ENCODE data around the gene EFHC2. TPM values are rescaled to one million over a fixed set of nuclear protein-coding genes. Genes with fewer than 3 reads are reported as not detected.

Gene EFHC2
- total RNA-seq, 2 donors from 2014 or later = 1.3 to 2.2 TPM

DNA sequence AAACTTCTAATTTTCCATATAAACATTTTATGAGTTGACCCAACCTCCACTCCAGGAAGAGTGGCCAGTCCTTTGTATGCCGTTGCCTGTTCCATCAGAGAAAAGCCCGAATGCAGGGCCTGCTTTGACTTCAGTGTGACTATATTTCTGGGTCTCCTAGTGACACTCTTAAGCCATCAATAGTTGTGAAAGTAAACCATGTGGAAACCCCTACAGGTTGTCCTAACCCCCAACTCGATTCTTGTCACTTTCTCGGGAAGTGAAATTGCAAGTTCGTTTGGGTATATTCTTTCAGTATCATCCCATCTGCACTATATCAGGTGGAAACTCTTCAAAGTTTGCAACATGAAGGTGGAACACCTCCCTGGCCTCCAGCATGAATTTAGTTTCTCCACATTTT, 52.8 kb downstream of the EFHC2 start:
- no peak overlapping the region for H3K27ac Mint-ChIP-seq
- H3K9me3 ChIP-seq (ENCODE audit: control insufficient read depth, low read length) = no peaks in the 10 kb centered on the region
- H3K9ac ChIP-seq (ENCODE audit: extremely low read depth, low read length, poor library complexity, severe bottlenecking) = no peak overlapping the region
- 94% methylated on average over 5 of the region's 5 CpGs; no CpG with 5 or more reads in 1 of the 2 experiments for WGBS, 2 experiments (ENCODE audit: insufficient coverage in 1 of 2, insufficient read length in 1 of 2)
- H3K4me3 Mint-ChIP-seq = no peak overlapping the region
- H3K36me3 Mint-ChIP-seq (ENCODE audit: low read depth) = no peaks in the 10 kb centered on the region
- TF ChIP-seq, protein P1, sequence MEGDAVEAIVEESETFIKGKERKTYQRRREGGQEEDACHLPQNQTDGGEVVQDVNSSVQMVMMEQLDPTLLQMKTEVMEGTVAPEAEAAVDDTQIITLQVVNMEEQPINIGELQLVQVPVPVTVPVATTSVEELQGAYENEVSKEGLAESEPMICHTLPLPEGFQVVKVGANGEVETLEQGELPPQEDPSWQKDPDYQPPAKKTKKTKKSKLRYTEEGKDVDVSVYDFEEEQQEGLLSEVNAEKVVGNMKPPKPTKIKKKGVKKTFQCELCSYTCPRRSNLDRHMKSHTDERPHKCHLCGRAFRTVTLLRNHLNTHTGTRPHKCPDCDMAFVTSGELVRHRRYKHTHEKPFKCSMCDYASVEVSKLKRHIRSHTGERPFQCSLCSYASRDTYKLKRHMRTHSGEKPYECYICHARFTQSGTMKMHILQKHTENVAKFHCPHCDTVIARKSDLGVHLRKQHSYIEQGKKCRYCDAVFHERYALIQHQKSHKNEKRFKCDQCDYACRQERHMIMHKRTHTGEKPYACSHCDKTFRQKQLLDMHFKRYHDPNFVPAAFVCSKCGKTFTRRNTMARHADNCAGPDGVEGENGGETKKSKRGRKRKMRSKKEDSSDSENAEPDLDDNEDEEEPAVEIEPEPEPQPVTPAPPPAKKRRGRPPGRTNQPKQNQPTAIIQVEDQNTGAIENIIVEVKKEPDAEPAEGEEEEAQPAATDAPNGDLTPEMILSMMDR (conservative IDR thresholded peaks at IDR 0.05) = no peak
- no peak for DNase-seq
- H3K27me3 ChIP-seq (ENCODE audit: control insufficient read depth, insufficient read depth, low read length, poor library complexity, severe bottlenecking) = no peaks in the 10 kb centered on the region
- peaks cover 37% of the 10 kb centered on the region for H3K9me3 Mint-ChIP-seq
- H3K27me3 Mint-ChIP-seq (ENCODE audit: insufficient read depth) = no peaks in the 10 kb centered on the region
- no peaks in the 10 kb centered on the region for H3K4me1 Mint-ChIP-seq
- no peak overlapping the region for H3K4me3 ChIP-seq (ENCODE audit: low read length)
- H3K4me1 ChIP-seq (ENCODE audit: control insufficient read depth, insufficient read depth, low read length) = no peaks in the 10 kb centered on the region
- no peak overlapping the region for H3K27ac ChIP-seq (ENCODE audit: low read depth, low read length)
- H3K36me3 ChIP-seq (ENCODE audit: control insufficient read depth, insufficient read depth, low read length) = no peaks in the 10 kb centered on the region

DNA sequence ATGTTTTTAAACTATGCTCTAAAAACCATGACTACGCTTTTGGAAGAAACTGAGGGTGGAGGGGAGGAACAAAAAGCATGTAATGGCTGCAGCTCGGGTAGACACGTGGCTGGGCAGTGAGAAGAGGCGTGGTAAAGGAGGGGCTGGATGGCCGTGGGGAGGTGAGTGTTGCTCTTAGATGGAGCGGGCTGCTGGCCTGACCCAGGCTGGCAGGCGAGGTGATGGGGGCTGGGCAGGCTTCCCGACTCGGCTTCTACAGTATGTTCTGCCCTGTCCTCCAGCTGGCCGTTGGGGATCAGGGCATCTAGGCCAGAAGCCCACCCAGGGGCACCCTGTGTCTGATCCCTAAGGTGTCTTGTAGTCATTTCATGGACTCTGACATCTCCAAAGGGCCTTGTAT, 60.7 kb downstream of the EFHC2 start:
- Mint-ChIP-seq H3K4me3 (no peak overlapping the region), H3K27ac (no peak overlapping the region), H3K9me3 (peaks cover 56% of the 10 kb centered on the region), H3K36me3 (ENCODE audit: low read depth) (no peaks in the 10 kb centered on the region), H3K27me3 (ENCODE audit: insufficient read depth) (no peaks in the 10 kb centered on the region), H3K4me1 (no peaks in the 10 kb centered on the region)
- Histone ChIP-seq H3K9me3 (ENCODE audit: control insufficient read depth, low read length) (no peaks in the 10 kb centered on the region), H3K36me3 (ENCODE audit: control insufficient read depth, insufficient read depth, low read length) (no peaks in the 10 kb centered on the region), H3K27me3 (ENCODE audit: control insufficient read depth, insufficient read depth, low read length, poor library complexity, severe bottlenecking) (no peaks in the 10 kb centered on the region), H3K4me3 (ENCODE audit: low read length) (no peak overlapping the region), H3K4me1 (ENCODE audit: control insufficient read depth, insufficient read depth, low read length) (no peaks in the 10 kb centered on the region), H3K27ac (ENCODE audit: low read depth, low read length) (no peak overlapping the region), H3K9ac (ENCODE audit: extremely low read depth, low read length, poor library complexity, severe bottlenecking) (no peak overlapping the region)
- TF ChIP-seq, protein P1 (conservative IDR thresholded peaks at IDR 0.05) = no peak
- 98% methylated on average over 10 of the region's 10 CpGs; no CpG with 5 or more reads in 1 of the 2 experiments for WGBS, 2 experiments (ENCODE audit: insufficient coverage in 1 of 2, insufficient read length in 1 of 2)
- DNase-seq = no peak

- Histone ChIP-seq H3K27ac (ENCODE audit: low read depth, low read length) (no peak overlapping the region), H3K9ac (ENCODE audit: extremely low read depth, low read length, poor library complexity, severe bottlenecking) (no peak overlapping the region), H3K4me3 (ENCODE audit: low read length) (no peak overlapping the region), H3K4me1 (ENCODE audit: control insufficient read depth, insufficient read depth, low read length) (no peaks in the 10 kb centered on the region), H3K27me3 (ENCODE audit: control insufficient read depth, insufficient read depth, low read length, poor library complexity, severe bottlenecking) (no peaks in the 10 kb centered on the region), H3K9me3 (ENCODE audit: control insufficient read depth, low read length) (no peaks in the 10 kb centered on the region), H3K36me3 (ENCODE audit: control insufficient read depth, insufficient read depth, low read length) (no peaks in the 10 kb centered on the region)
- Mint-ChIP-seq H3K4me1 (no peaks in the 10 kb centered on the region), H3K4me3 (no peak overlapping the region), H3K27me3 (ENCODE audit: insufficient read depth) (no peaks in the 10 kb centered on the region), H3K36me3 (ENCODE audit: low read depth) (no peaks in the 10 kb centered on the region), H3K27ac (no peak overlapping the region), H3K9me3 (peaks cover 58% of the 10 kb centered on the region)
- TF ChIP-seq, protein P1 (conservative IDR thresholded peaks at IDR 0.05) = no peak
- DNase-seq = no peak
Measured at GRCh38 chrX:44280116-44280515, 63.4 kb downstream of the EFHC2 start.

Measured in endodermal cell (in vitro differentiated cells).